HPDE6-E6E7 (cell line): Measurements from ENCODE around the gene DLG4.

Source experiments
- DNase-seq: peaks from one replicate; pipeline ENCODE4 v3.0.0; 2011; ENCODE audit warnings: missing footprints; ENCODE audit errors: extremely low spot score

The DLG4 gene

GRCh38 chr17:7156342-7156940 lies 63.2 kb downstream of the DLG4 start:
- DNase-seq = no peak

- DNase-seq = no peak
These were observed 71.9 kb downstream of the DLG4 start for GRCh38 chr17:7147772-7148171.

GRCh38 chr17:7146115-7146514 lies 73.5 kb downstream of the DLG4 start:
- no peak for DNase-seq

DNA sequence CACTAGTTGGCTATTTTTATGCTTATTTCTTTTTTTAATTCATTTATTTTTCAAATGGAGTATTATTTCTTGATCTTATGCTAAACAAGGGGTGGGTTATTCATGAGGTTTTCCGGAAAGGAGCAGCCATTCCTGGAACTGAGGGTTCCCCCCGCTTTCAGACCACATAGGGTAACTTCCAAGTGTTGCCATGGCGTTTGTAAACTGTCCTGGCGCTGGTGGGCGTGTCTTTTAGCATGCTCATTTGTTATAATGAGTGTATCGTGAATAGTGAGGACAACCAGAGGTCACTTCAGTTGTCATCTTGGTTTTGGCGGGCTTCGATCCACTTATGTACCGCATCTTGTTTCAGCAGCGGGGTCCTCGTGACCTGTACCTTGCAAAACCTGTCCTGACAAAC lies 75.4 kb downstream of the DLG4 start:
- DNase-seq = no peak

DNA sequence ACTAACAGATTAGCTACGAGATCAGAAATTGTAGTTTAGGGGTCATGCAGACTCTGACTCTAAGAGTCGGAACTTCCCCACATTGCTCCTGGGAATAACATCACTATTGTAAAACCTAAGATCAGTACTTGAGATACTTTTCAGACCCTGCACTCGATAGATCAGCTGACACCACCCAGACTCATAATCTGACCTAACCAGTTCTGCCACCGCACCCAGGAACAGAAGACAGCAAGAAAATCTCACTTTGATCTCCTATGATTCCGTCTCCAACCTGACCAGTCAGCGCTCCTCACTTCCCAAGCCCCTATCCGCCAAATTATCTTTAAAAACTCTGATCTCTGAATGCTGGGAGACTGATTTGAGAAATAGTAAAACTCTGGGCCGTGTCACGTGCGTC lies 77.8 kb downstream of the DLG4 start:
- no peak for DNase-seq

DNA sequence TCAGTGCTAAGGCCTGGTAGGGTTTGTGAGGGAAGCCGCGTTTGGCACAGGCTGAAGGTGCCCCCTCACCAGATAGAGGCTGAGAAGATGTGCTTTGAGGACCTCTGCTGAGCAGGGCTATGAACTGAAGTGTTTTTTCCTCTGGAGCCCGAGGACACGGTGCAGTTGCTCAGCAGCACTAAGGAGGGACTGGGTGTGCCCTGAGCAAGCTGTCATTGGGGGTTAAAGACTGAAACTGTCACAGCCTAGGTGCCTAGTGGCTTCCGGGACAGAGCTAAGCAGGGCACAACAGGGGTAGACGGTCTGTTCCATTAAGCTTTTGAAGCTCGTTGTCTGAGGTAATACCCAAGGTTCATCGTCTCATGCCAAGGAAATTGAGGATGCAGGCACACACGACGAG lies 80.2 kb downstream of the DLG4 start:
- DNase-seq = no peak

GRCh38 chr17:7138800-7139381 lies 80.7 kb downstream of the DLG4 start:
- no peak for DNase-seq

DNA sequence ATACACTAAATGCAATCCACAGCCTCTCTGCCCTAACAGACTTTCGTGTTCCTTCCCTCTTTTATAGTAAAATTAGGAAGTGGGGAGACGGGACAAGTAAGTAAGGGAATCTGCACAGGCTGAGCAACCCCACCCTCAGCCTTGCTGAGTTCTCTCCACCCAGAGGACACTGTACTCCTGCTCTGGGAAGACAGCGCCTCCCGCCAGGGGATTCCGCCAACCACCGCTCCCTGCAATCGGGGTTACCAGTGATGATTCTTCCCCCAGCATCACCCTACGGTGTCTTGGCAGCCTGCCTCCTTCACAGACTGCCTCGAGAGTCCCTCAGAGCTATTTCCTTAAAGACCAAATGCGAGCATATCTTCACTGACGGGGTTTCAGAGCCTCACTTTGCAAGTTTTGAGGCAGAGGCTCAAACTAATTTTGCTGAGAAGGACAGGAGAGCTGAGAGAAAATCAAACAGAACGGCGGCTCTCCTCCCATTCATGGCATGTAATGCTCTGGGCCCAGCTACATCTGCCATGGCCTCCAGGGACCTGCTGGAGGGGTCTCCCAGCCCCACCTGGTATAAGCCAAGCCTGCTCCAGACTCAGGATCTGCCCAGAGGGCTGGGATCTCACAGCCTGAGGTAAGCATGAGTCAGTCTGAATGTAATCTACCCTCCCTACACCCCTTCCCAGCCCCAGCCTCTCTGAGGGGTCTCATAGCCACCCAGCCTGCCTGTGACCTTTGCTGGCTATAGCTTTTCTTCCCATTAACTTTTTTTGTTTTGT lies 82.3 kb downstream of the DLG4 start:
- DNase-seq = no peak
